A172 (cell line): ENCODE data around the gene CEP250. TPM values are rescaled to one million over a fixed set of nuclear protein-coding genes. Genes with fewer than 3 reads are reported as not detected.

ENCODE experiments used
- DNase-seq: peaks from one replicate; pipeline ENCODE4 v3.0.0-alpha.2; 2015; ENCODE audit warnings: low spot score
- total RNA-seq: library from RNA; depleted of rRNA; stranded (reverse); fragments of >200 nt; shearing (Covaris generic); gene quantifications from 2 replicates; pipeline ENCODE4 v1.2.3, GENCODE V29; 2014; rRNA removed

Gene CEP250
- total RNA-seq, 1 experiment from 2014 or later = 18.4 TPM

DNA sequence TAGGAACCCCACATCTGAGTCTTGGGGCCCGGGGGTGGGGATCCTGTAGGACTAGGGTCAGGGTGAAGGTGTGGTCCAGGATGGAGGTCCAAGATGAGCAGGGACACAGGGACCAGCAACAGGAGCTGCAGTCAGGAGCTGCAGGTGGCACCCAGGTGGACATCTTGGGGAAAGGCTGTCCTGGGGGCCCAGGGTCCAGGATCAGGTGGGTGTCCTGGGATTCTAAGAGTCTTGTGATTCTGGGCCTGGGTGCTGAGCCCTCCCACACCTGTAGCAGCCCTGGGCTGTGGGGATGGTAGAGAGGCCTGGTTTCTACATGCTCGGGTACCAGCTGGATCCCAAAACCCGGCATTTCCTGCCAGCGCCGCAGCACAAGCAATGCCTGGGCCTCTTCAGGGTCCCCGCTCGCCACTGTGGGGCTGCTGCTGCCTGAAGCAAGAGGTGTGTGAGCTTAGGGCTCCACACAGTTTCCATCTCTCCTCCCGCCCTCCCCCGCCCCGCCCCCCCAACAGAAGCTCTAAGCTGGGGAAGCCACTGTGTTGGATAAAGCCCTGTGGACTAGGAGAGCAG lies 107.2 kb downstream of the CEP250 start:
- DNase-seq = no peak

DNA sequence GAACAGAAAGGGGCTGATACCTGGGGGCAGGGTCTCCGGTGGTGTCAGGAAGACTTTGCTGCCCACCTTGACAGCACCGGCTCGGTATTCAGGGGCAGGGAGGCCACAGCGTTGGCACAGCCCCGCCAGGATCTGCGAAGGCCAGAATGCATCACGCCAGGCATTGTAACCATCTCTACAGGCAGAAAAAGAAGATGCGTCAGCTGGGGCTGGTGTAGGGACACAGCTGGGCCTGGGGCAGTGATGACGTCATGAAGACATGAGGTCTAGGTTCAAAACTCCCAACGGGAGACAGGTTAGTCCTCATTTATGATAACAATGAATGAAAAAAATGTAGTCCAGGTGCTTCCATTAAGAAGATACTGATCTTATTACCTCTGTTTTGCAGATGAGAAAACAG lies 108.4 kb downstream of the CEP250 start:
- DNase-seq = no peak

DNA sequence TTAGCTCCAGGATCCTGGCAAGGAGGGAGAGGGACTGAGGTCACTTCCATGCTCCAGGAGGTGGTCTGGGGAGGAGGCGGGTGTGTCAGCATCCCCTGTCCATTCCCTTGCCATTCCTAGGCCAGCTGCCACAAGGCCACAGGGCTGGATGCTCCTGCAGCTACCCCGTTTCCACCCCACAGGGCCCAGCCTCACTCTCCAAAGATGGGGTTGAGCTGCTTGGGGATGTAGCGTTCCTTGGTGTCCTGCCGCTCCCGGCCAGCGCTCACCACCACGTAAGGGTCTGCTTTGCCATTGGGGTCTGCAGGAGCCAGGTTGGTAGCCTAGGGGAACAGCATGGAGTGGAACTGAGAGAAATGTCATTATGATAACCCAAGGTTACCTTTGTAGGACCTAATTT lies 109.5 kb downstream of the CEP250 start:
- DNase-seq = no peak

DNA sequence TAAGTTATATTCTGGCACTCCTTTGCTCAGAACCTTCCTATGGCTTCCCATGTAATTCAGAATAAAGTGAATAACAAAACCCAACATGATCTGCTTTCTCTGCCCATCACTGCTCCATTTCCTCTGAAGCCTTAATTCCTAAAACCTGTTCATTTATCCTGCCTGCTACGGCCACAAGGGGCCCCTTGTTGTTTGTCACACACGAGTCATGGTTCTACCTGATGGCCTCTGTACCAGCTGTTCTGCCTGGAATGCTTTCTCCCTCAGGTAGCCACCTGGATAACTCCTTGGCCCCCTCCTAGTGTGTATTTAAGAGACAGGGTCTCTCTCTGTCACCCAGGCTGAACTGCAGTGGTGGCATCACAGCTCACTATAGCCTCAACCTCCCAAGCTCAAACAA lies 113.2 kb downstream of the CEP250 start:
- DNase-seq = peak; percentile 22

Other genes starting within 250 kb of the CEP250 start
- gene MMP24, start 228.9 kb upstream of the CEP250 start, total RNA-seq = 5.2 and 14.2 TPM in 2 replicates
- gene MMP24OS, start 177.5 kb upstream of the CEP250 start, total RNA-seq = 11.4 and 15.1 TPM in 2 replicates
- 230 and 292 TPM in 2 replicates for gene EIF6, start 170.8 kb upstream of the CEP250 start, total RNA-seq
- 0.24 TPM in 1 of 2 replicates, not detected in the other for gene FAM83C, start 163.2 kb upstream of the CEP250 start, total RNA-seq
- 37.6 and 46.1 TPM in 2 replicates for gene UQCC1, start 43.6 kb upstream of the CEP250 start, total RNA-seq
- gene GDF5, start 17.4 kb upstream of the CEP250 start, total RNA-seq = 1.7 and 1.9 TPM in 2 replicates
- gene C20orf173, start 74.1 kb downstream of the CEP250 start, total RNA-seq = not detected in 2 replicates
- 258 TPM in 2 replicates for gene ERGIC3, start 86.5 kb downstream of the CEP250 start, total RNA-seq
- 1.5 and 7.1 TPM in 2 replicates for gene SPAG4, start 160.2 kb downstream of the CEP250 start, total RNA-seq
- gene CPNE1, start 209.3 kb downstream of the CEP250 start, total RNA-seq = 194 and 195 TPM in 2 replicates
- 50.9 and 51.3 TPM in 2 replicates for gene RBM12, start 209.3 kb downstream of the CEP250 start, total RNA-seq
- 36.7 and 48.0 TPM in 2 replicates for gene NFS1, start 243.8 kb downstream of the CEP250 start, total RNA-seq
- gene ROMO1, start 243.8 kb downstream of the CEP250 start, total RNA-seq = 301 and 351 TPM in 2 replicates